ENCODE results near the gene IGFBP2.

The IGFBP2 gene

GRCh38 chr2:216664593-216665034, 31.4 kb downstream of the IGFBP2 start:
- no peak for DNase-seq

DNA sequence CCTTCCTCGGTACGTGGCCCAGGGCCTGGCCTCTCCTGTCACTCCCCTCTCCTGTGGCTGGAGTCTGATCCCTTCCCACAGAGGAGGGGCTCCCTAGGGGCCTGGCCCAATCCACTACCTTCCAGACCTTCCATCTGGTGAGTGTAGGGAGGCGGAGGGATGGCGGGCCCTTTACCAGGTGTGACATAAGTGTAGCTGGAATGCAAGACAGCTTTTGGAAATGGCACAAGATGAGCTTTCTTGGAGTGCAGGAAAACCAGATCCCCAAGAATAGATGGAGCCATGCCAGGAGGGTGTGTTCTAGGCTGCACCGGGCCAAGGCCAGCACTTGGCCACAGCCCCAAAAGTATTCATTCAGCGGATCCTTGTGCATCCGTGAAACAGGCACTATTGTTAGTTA, 32.0 kb downstream of the IGFBP2 start:
- DNase-seq = no peak

GRCh38 chr2:216665717-216666116, 32.5 kb downstream of the IGFBP2 start:
- peak; percentile 75 for DNase-seq

DNA sequence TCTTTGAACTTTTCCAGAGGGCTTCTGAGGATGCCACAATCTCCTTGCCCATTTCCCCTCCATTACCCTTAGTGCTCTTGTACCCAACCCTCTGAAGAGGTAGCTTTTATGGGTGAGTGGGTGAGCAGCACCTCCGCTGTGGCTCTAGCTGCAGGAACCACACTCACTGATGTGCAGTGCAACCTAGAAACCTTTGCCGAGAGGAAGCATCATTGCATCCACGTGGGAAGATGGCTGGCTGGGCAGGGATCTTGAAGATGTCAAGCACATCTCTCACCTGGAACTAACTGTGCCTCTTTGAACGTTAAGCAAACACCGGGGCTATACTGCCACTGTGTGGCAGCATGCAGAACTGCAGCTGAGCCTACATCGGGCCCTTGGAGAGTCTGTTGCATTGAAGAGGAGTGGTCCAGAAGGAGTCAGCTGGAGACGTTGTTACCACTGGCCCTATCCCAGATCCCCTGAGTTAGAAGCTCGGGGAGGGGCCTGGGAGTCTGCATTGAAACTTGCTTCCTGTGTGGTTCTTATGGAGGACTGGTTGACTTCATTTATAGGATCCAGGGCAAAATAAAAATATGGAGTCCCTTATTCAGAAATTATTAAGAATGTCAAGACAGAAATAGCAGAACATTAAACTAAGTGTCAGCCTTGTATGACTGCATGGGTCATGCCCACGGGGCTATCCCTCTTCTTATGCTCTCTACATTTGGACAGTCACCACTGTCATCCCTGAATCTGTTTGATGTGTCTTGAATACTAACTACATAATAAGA, 33.4 kb downstream of the IGFBP2 start:
- peak; percentile 42 for DNase-seq

DNA sequence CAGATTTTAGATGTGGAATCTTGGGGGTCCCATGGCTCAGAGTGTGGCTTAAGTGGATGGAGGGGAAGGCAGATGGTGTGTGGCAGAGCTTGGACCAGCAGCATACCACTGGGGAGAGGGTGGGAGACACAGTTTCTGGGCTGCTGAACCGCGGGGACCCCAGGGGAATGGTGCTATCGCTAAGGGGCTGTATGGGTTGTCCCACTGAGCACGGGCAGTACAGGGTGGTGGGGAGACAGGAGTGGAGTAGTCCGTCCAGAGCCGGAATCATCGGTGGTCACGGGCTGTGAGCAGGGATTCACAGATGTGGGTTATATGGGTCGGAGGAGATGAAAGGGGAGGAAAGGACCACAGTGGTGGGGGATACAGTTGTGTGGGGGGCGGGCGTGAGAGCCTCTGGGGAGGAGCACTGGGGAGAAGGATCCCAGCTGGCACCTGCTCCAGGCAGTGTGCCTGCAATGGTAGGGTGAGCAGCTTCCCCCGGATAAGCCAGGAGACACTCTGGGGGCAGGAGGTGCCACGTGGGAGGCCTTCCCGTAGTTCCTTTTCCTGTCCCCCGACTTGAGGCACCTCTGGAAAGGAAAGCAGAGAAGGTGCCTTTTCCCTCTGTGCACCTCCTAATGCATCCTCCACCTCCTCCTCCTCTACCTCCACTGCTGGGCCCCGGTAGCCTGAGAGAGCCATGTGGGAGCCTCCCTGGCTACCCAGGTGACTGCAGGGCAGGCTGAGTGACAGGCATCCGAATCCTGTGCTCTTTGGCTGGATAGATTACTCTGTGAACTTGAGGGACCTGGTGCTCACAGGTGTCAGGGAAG, 37.3 kb downstream of the IGFBP2 start:
- no peak for DNase-seq

DNA sequence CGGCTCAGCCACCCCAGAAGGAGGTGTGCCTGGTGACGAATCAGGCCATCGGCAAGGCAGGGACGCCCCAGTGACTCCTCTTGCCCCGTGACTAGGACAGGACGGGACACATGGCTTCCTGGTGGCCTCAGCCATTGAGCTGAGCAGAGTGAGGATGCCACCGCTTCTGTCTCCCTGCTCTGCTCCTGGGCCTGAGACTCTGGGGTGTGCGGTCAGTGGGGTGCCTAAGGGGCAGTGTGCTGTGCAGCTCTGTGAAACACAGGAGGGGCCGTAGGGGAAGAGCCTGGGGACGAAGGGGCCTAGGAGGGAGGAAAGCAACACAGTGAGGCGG, 37.8 kb downstream of the IGFBP2 start:
- DNase-seq = no peak

- DNase-seq = no peak
Observed at GRCh38 chr2:216671791-216672343, 38.6 kb downstream of the IGFBP2 start.

- no peak for DNase-seq
Observed at GRCh38 chr2:216672466-216672865, 39.2 kb downstream of the IGFBP2 start.

DNA sequence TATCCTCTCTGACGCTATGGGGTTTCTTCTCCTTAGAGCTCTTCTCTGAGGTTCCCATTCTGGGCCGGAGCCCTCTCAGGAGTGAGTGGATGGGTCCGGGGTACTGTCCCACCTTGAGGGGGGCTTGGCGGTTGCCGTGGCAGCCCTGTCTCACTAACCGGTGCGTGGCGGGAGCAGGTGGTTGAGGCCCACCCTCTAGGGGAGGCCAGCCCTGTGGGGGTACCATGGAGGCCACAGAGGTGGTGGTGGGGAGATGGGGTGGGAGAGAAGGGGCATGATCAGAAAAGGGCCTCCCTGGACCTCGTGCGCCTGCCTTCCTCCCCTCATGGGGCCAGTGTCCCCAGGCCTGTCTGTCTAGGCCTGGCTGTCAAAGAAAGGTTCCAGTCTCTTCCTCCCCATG, 39.8 kb downstream of the IGFBP2 start:
- no peak for DNase-seq

DNA sequence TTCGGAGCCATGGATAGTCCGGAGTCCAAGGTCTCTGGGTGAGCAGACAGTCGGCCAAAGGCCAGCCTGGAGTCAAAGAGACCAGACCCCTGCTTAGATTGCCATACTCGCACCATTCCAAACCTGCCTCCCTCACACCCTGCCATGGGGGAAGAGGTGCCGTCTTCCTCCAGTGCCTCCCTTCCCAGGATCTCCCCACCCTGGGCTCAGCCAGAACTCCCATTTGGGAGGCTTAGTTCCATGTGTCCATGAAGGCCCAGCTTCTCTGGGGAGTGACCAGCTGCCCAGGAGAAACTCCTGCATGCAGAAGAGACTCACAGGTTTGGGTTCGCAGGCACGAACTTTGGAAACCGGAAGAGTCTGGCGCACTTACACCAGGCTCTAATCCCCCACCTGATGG, 40.4 kb downstream of the IGFBP2 start:
- DNase-seq = no peak

DNA sequence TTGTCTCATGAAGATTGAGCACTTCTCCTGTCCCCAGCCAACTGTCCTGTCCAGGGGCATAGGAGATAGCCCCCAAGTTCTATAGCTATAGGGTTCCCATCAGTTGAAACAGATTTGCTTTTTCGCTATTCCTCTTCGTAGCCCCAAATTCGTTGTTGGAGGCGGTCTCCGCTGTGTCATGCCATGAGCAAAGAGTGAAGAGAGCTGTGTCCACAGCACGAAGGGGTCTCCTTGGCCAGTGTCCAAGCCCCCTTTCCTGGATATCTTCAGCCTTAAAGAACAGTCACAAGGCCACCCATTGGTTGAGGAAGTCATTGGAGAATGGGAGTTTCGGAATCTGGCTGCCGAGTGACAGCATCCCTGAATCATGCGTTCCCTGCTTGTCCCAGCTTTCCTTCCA, 41.2 kb downstream of the IGFBP2 start:
- no peak for DNase-seq

- no peak for DNase-seq
Observed at GRCh38 chr2:216676630-216677029, 43.4 kb downstream of the IGFBP2 start.

DNA sequence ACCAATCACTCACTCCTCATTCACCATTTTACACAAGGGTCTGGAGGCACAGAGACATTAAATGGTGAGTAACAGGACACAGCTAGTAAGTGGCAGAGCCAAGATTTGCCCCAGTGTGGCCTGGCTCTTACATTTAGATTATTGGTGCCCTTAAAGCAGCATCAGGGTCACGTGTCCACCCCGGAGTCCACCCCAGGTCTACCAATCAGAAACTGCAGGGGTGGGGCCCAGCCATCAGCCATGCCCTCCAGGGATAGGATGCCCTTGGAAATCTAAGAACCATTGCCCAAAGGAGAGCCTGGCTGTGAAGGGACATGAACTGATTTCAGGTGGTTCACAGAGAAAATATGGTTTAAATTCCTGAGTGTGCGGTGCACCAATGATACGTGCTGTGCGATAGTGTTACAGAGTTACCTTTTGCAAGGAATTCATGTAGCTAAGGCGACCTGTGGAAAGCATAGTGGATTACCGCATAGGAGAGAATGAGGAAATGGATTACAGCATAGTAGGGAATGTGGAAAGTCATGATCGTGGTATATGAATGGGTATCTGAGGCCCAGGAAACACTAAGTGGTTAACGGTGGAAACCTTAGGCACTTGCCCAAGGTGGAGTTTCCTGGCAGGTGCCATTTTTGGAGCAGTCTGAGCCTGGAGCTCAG, 44.3 kb downstream of the IGFBP2 start:
- no peak for DNase-seq

DNA sequence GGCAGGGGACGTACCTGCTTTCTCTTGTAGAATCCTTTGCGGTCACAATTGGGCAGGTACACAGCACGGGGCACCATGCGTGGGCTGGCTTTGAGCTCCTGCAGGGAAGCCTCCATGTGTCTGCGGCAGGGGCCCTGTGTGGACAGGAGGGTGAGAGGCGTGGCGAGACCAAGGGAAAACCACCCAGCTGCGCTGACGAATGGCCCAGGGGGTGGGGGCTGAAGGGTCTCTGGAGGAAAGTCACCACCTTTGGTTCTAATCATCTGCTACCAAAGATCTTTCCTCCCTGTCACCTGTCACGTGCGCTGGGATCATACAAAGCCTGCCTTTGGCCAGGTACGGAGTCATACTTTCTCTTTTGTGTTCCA, 44.9 kb downstream of the IGFBP2 start:
- no peak for DNase-seq

DNA sequence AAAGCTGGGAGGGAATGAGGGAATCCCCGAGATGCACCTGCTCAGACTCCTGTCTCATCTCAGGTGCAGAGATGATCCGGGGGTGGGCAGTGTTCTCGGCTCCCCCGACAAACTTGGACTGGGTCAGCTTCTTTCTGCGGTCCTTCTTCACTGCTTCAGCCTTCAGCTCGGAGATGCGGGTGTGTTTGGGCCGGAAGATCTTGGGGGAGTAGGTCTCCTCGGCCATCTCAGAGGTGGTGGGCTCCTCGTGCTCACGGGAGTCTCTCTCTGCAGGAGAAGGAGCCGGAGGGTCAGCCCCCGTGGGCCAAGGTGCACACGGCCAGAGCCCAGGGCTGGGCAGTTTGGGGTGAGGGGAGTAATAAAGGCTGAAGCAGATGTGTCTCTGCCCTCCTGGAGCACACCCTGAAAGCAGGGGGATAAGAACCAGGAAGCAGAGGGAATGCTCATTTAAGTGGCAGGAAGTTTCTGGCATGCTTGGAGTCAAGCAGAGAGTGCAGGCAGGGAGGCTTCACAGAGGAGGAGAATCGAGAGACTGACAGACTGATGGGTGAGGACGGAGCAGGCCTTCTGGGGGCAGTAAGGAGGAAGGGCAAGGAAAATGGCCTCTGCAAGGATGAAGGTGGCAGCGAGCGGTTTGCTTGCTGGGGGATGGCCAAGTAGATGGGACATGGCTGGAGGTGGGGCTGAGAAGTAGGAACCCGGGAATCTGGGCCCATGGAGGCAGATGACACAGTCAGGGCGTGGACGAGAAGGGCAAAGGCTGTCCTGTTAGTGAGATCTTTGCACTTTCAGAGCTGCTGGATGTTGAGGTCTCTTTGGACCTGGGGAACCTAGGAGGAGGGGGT, 45.8 kb downstream of the IGFBP2 start:
- no peak for DNase-seq

DNA sequence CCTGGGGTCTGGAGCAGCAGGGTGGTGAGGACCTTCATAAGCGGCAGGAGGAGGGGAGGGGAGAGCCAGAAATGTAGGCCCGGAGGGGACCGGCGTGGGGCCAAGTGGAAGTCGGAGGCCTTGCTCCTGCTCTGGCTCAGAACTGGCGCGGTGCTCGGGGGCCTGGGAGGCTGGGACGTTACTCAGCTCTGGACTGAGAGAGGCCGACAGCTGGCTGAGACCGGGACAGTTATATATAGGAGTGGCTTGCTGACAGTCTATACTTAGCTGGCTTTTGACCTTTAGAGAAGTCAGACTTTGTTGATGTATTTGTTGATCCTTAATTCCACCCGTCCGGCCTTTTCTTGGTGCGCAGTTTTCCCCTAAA, 46.4 kb downstream of the IGFBP2 start:
- DNase-seq = no peak

GRCh38 chr2:216680951-216681629, 47.9 kb downstream of the IGFBP2 start:
- no peak for DNase-seq

DNA sequence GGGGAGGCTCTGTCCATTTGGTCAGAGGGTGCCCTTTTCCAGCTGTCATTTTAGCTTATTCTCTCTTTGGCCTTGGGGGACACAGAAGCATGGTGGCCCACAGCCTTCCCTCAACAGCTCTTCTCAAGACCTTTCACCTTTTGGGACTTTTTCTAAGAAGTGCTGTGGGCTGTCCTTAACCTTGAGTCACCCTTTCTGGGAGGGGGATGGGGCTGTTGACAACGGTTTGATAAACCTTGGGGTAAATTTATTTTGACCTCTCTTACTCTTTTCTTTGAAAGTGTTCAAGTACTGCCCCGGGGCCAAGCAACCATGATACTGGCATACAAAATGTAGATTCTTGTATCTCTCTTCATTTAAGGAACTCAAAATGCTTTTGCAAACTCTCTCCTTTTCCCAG, 48.5 kb downstream of the IGFBP2 start:
- DNase-seq = no peak

- DNase-seq = no peak
Observed at GRCh38 chr2:216683846-216684245, 50.6 kb downstream of the IGFBP2 start.

- DNase-seq = no peak
Observed at GRCh38 chr2:216685327-216685875, 52.2 kb downstream of the IGFBP2 start.

DNA sequence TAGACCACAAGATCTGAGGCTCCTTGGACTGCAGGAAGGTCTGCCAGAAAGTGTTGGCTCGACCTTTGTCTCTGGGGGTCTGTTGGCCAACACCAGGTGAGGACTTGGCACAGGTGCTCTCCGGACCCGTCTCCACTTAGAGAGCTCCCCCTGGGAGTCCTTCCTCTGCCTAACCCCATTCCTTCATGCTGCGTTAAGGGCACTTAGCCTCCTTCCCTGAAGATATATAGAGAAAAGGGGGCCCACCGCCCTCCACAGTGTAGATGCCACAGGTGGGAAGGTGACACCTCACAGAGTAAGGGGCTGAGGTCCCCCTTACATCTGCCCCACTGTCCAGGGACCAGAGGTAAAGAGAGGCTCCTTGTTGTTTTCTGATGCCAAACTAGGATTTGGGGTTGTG, 53.9 kb downstream of the IGFBP2 start:
- DNase-seq = no peak

- no peak for DNase-seq
Observed at GRCh38 chr2:216687646-216688045, 54.4 kb downstream of the IGFBP2 start.

Data from NCI-H146 (cell line).